Neural progenitor cell (in vitro differentiated cells): ENCODE data around the gene PHC1. TPM values are rescaled to one million over a fixed set of nuclear protein-coding genes. Genes with fewer than 3 reads are reported as not detected.

Experiments
- DNase-seq: peaks from one replicate; pipeline ENCODE4 v3.0.0-alpha.2; 2016; ENCODE audit warnings: low spot score
- H2AFZ ChIP-seq: fragments of 200-600 bp; sonication (generic); replicated peaks from 2 replicates; pipeline ENCODE4 v1.6.1; 2016; ENCODE audit warnings: antibody characterized with exemption
- H3F3A ChIP-seq: fragments of 200-600 bp; sonication (generic); 2 replicates; pipeline ENCODE4 v1.6.1; 2016; ENCODE audit warnings: antibody characterized with exemption, low read depth
- H3K27ac ChIP-seq: fragments of 200-600 bp; sonication (generic); 2 replicates; pipeline ENCODE4 v1.5.1; 2016; ENCODE audit warnings: mild to moderate bottlenecking
- H3K27me3 ChIP-seq: fragments of 200-600 bp; sonication (generic); 2 replicates; pipeline ENCODE4 v1.6.1; 2016; ENCODE audit warnings: mild to moderate bottlenecking, moderate library complexity
- H3K36me3 ChIP-seq: fragments of 200-600 bp; sonication (generic); 2 replicates; pipeline ENCODE4 v1.5.1; 2016
- H3K4me1 ChIP-seq: fragments of 200-600 bp; sonication (generic); 2 replicates; pipeline ENCODE4 v1.6.1; 2016; ENCODE audit warnings: mixed run types
- H3K4me2 ChIP-seq: fragments of 200-600 bp; sonication (generic); 2 replicates; pipeline ENCODE4 v1.6.1; 2016
- H3K4me3 ChIP-seq: fragments of 200-600 bp; sonication (generic); 2 replicates; pipeline ENCODE4 v1.5.1; 2016
- H3K79me2 ChIP-seq: fragments of 200-600 bp; sonication (generic); 2 replicates; pipeline ENCODE4 v1.6.1; 2016; ENCODE audit warnings: low read depth
- H3K9ac ChIP-seq: fragments of 200-600 bp; sonication (generic); 2 replicates; pipeline ENCODE4 v1.6.1; 2016
- H3K9me3 ChIP-seq: fragments of 200-600 bp; sonication (generic); 2 replicates; pipeline ENCODE4 v1.5.1; 2016; ENCODE audit warnings: low read depth
- H4K20me1 ChIP-seq: fragments of 200-600 bp; sonication (generic); 2 replicates; pipeline ENCODE4 v1.6.1; 2016; ENCODE audit warnings: low read depth
- H3K27ac Mint-ChIP-seq: 3 replicates; pipeline ENCODE4 v1.8.0; 2021; ENCODE audit warnings: mixed read lengths
- H3K27me3 Mint-ChIP-seq: 2 replicates; pipeline ENCODE4 v1.8.0; 2022; ENCODE audit warnings: low read depth, mild to moderate bottlenecking, inconsistent platforms, moderate library complexity, mixed read lengths; ENCODE audit not compliant: insufficient read depth
- H3K36me3 Mint-ChIP-seq: 3 replicates; pipeline ENCODE4 v1.8.0; 2021; ENCODE audit warnings: mixed read lengths
- H3K4me1 Mint-ChIP-seq: 3 replicates; pipeline ENCODE4 v1.8.0; 2021; ENCODE audit warnings: mixed read lengths
- H3K4me3 Mint-ChIP-seq: 3 replicates; pipeline ENCODE4 v1.8.0; 2021; ENCODE audit warnings: mild to moderate bottlenecking, moderate library complexity, mixed read lengths
- H3K9me3 Mint-ChIP-seq: 3 replicates; pipeline ENCODE4 v1.8.0; 2020; ENCODE audit warnings: mixed read lengths
- CTCF ChIP-seq: fragments of 200-600 bp; sonication (generic); IDR thresholded peaks from 2 replicates; pipeline ENCODE4 v1.5.1; 2017; ENCODE audit warnings: antibody characterized with exemption, mild to moderate bottlenecking
- EZH2 ChIP-seq: fragments of 200-600 bp; sonication (generic); IDR thresholded peaks from 2 replicates; pipeline ENCODE4 v1.6.1; 2017; ENCODE audit warnings: antibody characterized with exemption, mild to moderate bottlenecking, moderate library complexity
- EZH2phosphoT487 ChIP-seq: fragments of 200-600 bp; sonication (generic); IDR thresholded peaks from 2 replicates; pipeline ENCODE4 v1.6.1; 2017; ENCODE audit warnings: antibody characterized with exemption
- total RNA-seq: library from RNA; depleted of rRNA; stranded (reverse); fragments of >200 nt; gene quantifications from 2 replicates; pipeline ENCODE4 v1.2.3, GENCODE V29; 2015; ENCODE audit warnings: low replicate concordance

The PHC1 gene
- total RNA-seq, 1 donor from 2014 or later = 62.7 TPM

- H3K27ac ChIP-seq = no peak overlapping the region
- TF ChIP-seq EZH2phosphoT487 = no peak
- TF ChIP-seq CTCF = peak; percentile 95
- no peak for TF ChIP-seq EZH2
- peak; percentile 71 for DNase-seq
- H3K79me2 ChIP-seq = no peaks in the 10 kb centered on the region
- H3K4me1 Mint-ChIP-seq = peaks cover 5% of the 10 kb centered on the region
- no peaks in the 10 kb centered on the region for H3K9me3 ChIP-seq
- H3K36me3 Mint-ChIP-seq = no peaks in the 10 kb centered on the region
- H3K27me3 Mint-ChIP-seq = no peaks in the 10 kb centered on the region
- no peaks in the 10 kb centered on the region for H3K27me3 ChIP-seq
- H3K4me1 ChIP-seq = no peaks in the 10 kb centered on the region
- no peak overlapping the region for H3K9ac ChIP-seq
- peak overlapping the region; percentile 95 for H2AFZ ChIP-seq
- H3K4me3 Mint-ChIP-seq = peak overlapping the region; percentile 85
- peak overlapping the region; percentile 46 for H3K4me3 ChIP-seq
- no peaks in the 10 kb centered on the region for H4K20me1 ChIP-seq
- H3K4me2 ChIP-seq = peak overlapping the region; percentile 76
- no peaks in the 10 kb centered on the region for H3K9me3 Mint-ChIP-seq
- H3F3A ChIP-seq = no peaks in the 10 kb centered on the region
- no peaks in the 10 kb centered on the region for H3K36me3 ChIP-seq
- H3K27ac Mint-ChIP-seq = peak overlapping the region; percentile 73
Observed at GRCh38 chr12:8890313-8891085, 23.8 kb upstream of the PHC1 start.

- Histone ChIP-seq H3K36me3 (no peaks in the 10 kb centered on the region), H3K9me3 (no peaks in the 10 kb centered on the region), H3K27ac (no peak overlapping the region), H3K4me3 (no peak overlapping the region), H3K4me1 (no peaks in the 10 kb centered on the region), H3K79me2 (no peaks in the 10 kb centered on the region), H3K4me2 (no peak overlapping the region), H3K27me3 (no peaks in the 10 kb centered on the region), H2AFZ (no peak overlapping the region), H4K20me1 (no peaks in the 10 kb centered on the region), H3F3A (no peaks in the 10 kb centered on the region), H3K9ac (no peak overlapping the region)
- Mint-ChIP-seq H3K9me3 (no peaks in the 10 kb centered on the region), H3K36me3 (no peaks in the 10 kb centered on the region), H3K4me1 (peaks cover 5% of the 10 kb centered on the region), H3K4me3 (no peak overlapping the region), H3K27ac (no peak overlapping the region), H3K27me3 (no peaks in the 10 kb centered on the region)
- TF ChIP-seq EZH2phosphoT487 (no peak), CTCF (no peak), EZH2 (no peak)
- DNase-seq = no peak
Observed at GRCh38 chr12:8891976-8892375, 22.3 kb upstream of the PHC1 start.

- H3K9ac ChIP-seq = no peak overlapping the region
- H4K20me1 ChIP-seq = no peaks in the 10 kb centered on the region
- no peak overlapping the region for H3K4me2 ChIP-seq
- no peak overlapping the region for H2AFZ ChIP-seq
- H3F3A ChIP-seq = no peaks in the 10 kb centered on the region
- no peaks in the 10 kb centered on the region for H3K4me1 ChIP-seq
- no peaks in the 10 kb centered on the region for H3K9me3 ChIP-seq
- H3K4me3 ChIP-seq = no peak overlapping the region
- H3K27me3 ChIP-seq = no peaks in the 10 kb centered on the region
- Mint-ChIP-seq H3K4me3 (no peak overlapping the region), H3K27ac (no peak overlapping the region), H3K4me1 (peaks cover 5% of the 10 kb centered on the region), H3K9me3 (no peaks in the 10 kb centered on the region), H3K27me3 (peaks cover 6% of the 10 kb centered on the region), H3K36me3 (no peaks in the 10 kb centered on the region)
- DNase-seq = no peak
- no peaks in the 10 kb centered on the region for H3K79me2 ChIP-seq
- H3K27ac ChIP-seq = no peak overlapping the region
- H3K36me3 ChIP-seq = no peaks in the 10 kb centered on the region
- TF ChIP-seq CTCF (no peak), EZH2 (no peak), EZH2phosphoT487 (no peak)
Observed at GRCh38 chr12:8894378-8894777, 19.9 kb upstream of the PHC1 start.
